WTC11 (cell line): ENCODE data around the gene GNAT3.

ENCODE experiments used
- MAX ChIP-seq: sonication (generic); formaldehyde crosslinking; IDR thresholded peaks from 2 replicates; pipeline ENCODE4 v1.8.0; 2022; ENCODE audit warnings: mild to moderate bottlenecking, missing genetic modification reagents
- SP1 ChIP-seq: sonication (generic); formaldehyde crosslinking; conservative IDR thresholded peaks from 2 replicates; pipeline ENCODE4 v1.8.1; 2022; ENCODE audit warnings: missing genetic modification reagents
- ZBTB21 ChIP-seq: sonication (generic); formaldehyde crosslinking; IDR thresholded peaks from 2 replicates; pipeline ENCODE4 v1.8.1; 2023; ENCODE audit warnings: mild to moderate bottlenecking, missing genetic modification reagents, borderline replicate concordance
- TF ChIP-seq, protein P1 (sequence below): sonication (generic); formaldehyde crosslinking; IDR thresholded peaks from 2 replicates; pipeline ENCODE4 v1.8.1; 2023; ENCODE audit warnings: mild to moderate bottlenecking, missing genetic modification reagents
- TF ChIP-seq, protein P2 (sequence below): sonication (generic); formaldehyde crosslinking; conservative IDR thresholded peaks from 2 replicates; pipeline ENCODE4 v1.8.1; 2022; ENCODE audit warnings: mild to moderate bottlenecking, missing genetic modification reagents
- TF ChIP-seq, protein P3 (sequence below): fragments of 200-600 bp; IDR thresholded peaks from 2 replicates; pipeline ENCODE4 v1.8.0; 2022; ENCODE audit warnings: antibody characterized with exemption

DNA sequence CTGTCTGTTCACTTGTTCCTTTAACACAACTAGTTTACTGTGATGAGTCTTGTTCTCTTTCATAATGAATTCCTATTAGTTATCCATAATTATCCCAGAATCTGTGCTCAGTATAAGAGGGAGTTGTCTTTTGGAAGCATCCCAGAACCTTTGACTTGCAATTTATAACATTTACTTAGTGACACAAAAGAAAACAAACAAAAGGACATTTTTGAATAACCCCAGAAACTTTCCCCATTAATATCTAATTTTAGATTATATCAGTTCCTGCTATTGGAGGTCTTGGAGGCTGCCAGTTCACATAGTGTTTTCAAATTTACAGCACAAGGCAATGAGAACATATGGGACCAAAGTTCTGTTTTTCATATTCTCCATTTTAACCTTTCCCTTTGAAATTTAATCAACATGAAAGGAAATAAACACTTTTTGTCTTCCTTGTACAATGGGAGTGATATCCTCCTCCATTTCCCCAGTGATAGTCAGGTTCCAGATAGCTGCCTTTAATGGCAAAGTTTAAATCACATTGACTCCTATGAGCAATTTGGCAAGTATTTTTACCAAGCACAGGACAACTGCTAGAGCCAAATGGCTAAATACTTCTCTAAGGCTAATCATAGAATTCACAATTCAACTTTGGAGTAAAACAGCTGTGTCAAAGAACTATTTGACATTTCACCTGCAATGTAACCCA, 37.1 kb upstream of the GNAT3 start:
- TF ChIP-seq, protein P1, sequence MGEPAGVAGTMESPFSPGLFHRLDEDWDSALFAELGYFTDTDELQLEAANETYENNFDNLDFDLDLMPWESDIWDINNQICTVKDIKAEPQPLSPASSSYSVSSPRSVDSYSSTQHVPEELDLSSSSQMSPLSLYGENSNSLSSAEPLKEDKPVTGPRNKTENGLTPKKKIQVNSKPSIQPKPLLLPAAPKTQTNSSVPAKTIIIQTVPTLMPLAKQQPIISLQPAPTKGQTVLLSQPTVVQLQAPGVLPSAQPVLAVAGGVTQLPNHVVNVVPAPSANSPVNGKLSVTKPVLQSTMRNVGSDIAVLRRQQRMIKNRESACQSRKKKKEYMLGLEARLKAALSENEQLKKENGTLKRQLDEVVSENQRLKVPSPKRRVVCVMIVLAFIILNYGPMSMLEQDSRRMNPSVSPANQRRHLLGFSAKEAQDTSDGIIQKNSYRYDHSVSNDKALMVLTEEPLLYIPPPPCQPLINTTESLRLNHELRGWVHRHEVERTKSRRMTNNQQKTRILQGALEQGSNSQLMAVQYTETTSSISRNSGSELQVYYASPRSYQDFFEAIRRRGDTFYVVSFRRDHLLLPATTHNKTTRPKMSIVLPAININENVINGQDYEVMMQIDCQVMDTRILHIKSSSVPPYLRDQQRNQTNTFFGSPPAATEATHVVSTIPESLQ (CRISPR knock-in tag): no peak
- no peak for TF ChIP-seq MAX
- TF ChIP-seq, protein P2, sequence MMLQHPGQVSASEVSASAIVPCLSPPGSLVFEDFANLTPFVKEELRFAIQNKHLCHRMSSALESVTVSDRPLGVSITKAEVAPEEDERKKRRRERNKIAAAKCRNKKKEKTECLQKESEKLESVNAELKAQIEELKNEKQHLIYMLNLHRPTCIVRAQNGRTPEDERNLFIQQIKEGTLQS (CRISPR knock-in tag): no peak
- no peak for TF ChIP-seq SP1 (CRISPR knock-in tag)
- no peak for TF ChIP-seq ZBTB21 (CRISPR knock-in tag)
- TF ChIP-seq, protein P3, sequence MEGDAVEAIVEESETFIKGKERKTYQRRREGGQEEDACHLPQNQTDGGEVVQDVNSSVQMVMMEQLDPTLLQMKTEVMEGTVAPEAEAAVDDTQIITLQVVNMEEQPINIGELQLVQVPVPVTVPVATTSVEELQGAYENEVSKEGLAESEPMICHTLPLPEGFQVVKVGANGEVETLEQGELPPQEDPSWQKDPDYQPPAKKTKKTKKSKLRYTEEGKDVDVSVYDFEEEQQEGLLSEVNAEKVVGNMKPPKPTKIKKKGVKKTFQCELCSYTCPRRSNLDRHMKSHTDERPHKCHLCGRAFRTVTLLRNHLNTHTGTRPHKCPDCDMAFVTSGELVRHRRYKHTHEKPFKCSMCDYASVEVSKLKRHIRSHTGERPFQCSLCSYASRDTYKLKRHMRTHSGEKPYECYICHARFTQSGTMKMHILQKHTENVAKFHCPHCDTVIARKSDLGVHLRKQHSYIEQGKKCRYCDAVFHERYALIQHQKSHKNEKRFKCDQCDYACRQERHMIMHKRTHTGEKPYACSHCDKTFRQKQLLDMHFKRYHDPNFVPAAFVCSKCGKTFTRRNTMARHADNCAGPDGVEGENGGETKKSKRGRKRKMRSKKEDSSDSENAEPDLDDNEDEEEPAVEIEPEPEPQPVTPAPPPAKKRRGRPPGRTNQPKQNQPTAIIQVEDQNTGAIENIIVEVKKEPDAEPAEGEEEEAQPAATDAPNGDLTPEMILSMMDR: no peak
